Prostate gland (tissue), 2 donors: ENCODE results near the gene PATZ1.

Source experiments
- CTCF ChIP-seq, 4 experiments: fragments of 200-600 bp in 2 of 4; fragments of 450-650 bp in 2 of 4; sonication (generic) in 2 of 4; IDR thresholded peaks; 1 replicate in 3 of 4; 2 replicates in 1 of 4; pipeline ENCODE4 v1.5.1; 2016 to 2019; ENCODE audit warnings: antibody characterized with exemption in 4 of 4, mild to moderate bottlenecking in 2 of 4, moderate library complexity in 2 of 4
- POLR2A ChIP-seq: fragments of 450-650 bp; IDR thresholded peaks from one replicate; pipeline ENCODE4 v1.6.1; 2016; ENCODE audit warnings: antibody characterized with exemption, mild to moderate bottlenecking

GRCh38 chr22:31276426-31277167 lies 69.5 kb downstream of the PATZ1 start:
- no peak for TF ChIP-seq CTCF (IDR thresholded peaks at IDR 0.05)
- no peak for TF ChIP-seq POLR2A
